Measurements from ENCODE around the gene UGT1A9.

Gene UGT1A9

GRCh38 chr2:233816771-233817170 is 145.1 kb downstream of the UGT1A9 start:
- DNase-seq (ENCODE audit: low read depth) = no peak
- no peak overlapping the region for H3K4me3 ChIP-seq (ENCODE audit: low read depth, low read length)
- no peak for TF ChIP-seq CTCF (conservative IDR thresholded peaks at IDR 0.05; ENCODE audit: low read depth, low read length)

- no peak for DNase-seq (ENCODE audit: low read depth)
Observed at GRCh38 chr2:233817361-233817911, 145.7 kb downstream of the UGT1A9 start.

DNA sequence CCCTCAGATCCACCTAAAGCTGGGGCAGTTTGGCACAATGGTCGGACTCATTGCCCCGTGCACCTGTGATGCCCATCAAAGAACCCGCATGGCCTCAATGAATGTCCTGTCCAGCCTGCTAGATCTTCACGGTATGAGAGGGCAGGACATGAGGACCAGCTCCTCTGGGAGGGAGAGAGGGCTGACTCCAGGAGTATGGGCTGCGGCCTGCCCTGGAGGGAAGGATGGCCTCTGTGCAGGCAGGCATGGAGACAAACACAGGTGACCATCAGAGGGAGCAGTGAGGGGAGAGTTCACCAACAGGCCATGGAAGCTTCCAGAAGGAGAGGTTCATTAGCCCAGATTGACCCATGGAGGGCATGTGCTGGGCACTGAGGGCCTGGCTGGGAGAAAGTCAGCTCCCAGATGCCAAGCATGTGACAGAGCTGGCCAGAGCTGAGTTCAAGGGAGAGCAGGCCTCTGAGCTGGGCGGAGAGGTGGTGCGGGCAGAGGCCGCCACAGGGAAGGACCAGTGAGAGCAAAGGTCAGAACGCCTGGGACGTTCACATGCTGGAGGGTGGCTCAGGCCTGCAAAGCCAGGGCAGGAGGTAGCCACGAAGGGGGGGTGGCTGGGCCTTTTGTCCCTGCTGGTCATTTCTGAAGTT is 146.4 kb downstream of the UGT1A9 start:
- no peak overlapping the region for H3K4me3 ChIP-seq (ENCODE audit: low read depth, low read length)

More at GRCh38 chr2:233817361-233817911, 145.7 kb downstream of the UGT1A9 start:
- no peak overlapping the region for H3K4me3 ChIP-seq (ENCODE audit: low read depth, low read length)
- TF ChIP-seq CTCF (conservative IDR thresholded peaks at IDR 0.05; ENCODE audit: low read depth, low read length) = no peak

GRCh38 chr2:233818639-233819621 is 147.2 kb downstream of the UGT1A9 start:
- no peak overlapping the region for H3K4me3 ChIP-seq (ENCODE audit: low read depth, low read length)
- DNase-seq (ENCODE audit: low read depth) = no peak
- TF ChIP-seq CTCF (conservative IDR thresholded peaks at IDR 0.05; ENCODE audit: low read depth, low read length) = no peak

More for the DNA sequence above, 146.4 kb downstream of the UGT1A9 start:
- DNase-seq (ENCODE audit: low read depth) = no peak
- TF ChIP-seq CTCF (conservative IDR thresholded peaks at IDR 0.05; ENCODE audit: low read depth, low read length) = no peak

- H3K4me3 ChIP-seq (ENCODE audit: low read depth, low read length) = no peak overlapping the region
- TF ChIP-seq CTCF (conservative IDR thresholded peaks at IDR 0.05; ENCODE audit: low read depth, low read length) = no peak
- no peak for DNase-seq (ENCODE audit: low read depth)
Observed at GRCh38 chr2:233819884-233820773, 148.4 kb downstream of the UGT1A9 start.

DNA sequence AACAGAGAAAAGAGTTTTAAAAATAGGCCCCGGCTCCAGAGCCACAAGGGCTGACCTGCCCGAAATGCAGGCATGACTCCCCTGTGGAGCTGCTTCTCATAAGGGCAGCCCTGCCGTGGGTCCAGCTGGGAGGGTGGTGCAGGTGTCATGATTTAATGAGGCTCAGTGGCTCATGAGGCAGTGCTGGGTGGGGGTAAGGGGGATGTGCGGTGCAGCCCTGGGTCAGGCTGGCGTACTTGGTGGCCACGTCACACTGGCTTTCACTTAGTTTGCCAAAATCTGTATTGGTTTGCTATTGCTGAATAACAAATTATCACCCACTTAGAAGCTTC is 149.0 kb downstream of the UGT1A9 start:
- H3K4me3 ChIP-seq (ENCODE audit: low read depth, low read length) = no peak overlapping the region
- no peak for DNase-seq (ENCODE audit: low read depth)
- TF ChIP-seq CTCF (conservative IDR thresholded peaks at IDR 0.05; ENCODE audit: low read depth, low read length) = no peak
